BLaER1 (cell line): ENCODE measurements around the gene CD164L2.
A peak's percentile ranks its signal among the peaks of the same experiment; 100 is the strongest.

Experiments used
- H3K27ac ChIP-seq: shearing (Covaris generic); formaldehyde crosslinking; 2 replicates; pipeline ENCODE4 v1.8.1; 2022
- H3K27me3 ChIP-seq: shearing (Covaris generic); formaldehyde crosslinking; 2 replicates; pipeline ENCODE4 v1.8.1; 2022
- H3K36me3 ChIP-seq: shearing (Covaris generic); formaldehyde crosslinking; 2 replicates; pipeline ENCODE4 v1.8.1; 2022
- H3K4me1 ChIP-seq: shearing (Covaris generic); formaldehyde crosslinking; 2 replicates; pipeline ENCODE4 v1.8.1; 2022
- H3K4me2 ChIP-seq: shearing (Covaris generic); formaldehyde crosslinking; 2 replicates; pipeline ENCODE4 v1.8.1; 2022
- H3K4me3 ChIP-seq: shearing (Covaris generic); formaldehyde crosslinking; 2 replicates; pipeline ENCODE4 v1.8.1; 2022
- H3K9ac ChIP-seq: shearing (Covaris generic); formaldehyde crosslinking; 2 replicates; pipeline ENCODE4 v1.8.1; 2022
- H3K9me3 ChIP-seq: shearing (Covaris generic); formaldehyde crosslinking; 2 replicates; pipeline ENCODE4 v1.8.1; 2022
- H4K20me1 ChIP-seq: shearing (Covaris generic); formaldehyde crosslinking; 2 replicates; pipeline ENCODE4 v1.8.1; 2022
- Cebpa-rat ChIP-seq: shearing (Covaris generic); IDR thresholded peaks from 2 replicates; pipeline ENCODE4 v1.8.1; 2022

Gene CD164L2

DNA sequence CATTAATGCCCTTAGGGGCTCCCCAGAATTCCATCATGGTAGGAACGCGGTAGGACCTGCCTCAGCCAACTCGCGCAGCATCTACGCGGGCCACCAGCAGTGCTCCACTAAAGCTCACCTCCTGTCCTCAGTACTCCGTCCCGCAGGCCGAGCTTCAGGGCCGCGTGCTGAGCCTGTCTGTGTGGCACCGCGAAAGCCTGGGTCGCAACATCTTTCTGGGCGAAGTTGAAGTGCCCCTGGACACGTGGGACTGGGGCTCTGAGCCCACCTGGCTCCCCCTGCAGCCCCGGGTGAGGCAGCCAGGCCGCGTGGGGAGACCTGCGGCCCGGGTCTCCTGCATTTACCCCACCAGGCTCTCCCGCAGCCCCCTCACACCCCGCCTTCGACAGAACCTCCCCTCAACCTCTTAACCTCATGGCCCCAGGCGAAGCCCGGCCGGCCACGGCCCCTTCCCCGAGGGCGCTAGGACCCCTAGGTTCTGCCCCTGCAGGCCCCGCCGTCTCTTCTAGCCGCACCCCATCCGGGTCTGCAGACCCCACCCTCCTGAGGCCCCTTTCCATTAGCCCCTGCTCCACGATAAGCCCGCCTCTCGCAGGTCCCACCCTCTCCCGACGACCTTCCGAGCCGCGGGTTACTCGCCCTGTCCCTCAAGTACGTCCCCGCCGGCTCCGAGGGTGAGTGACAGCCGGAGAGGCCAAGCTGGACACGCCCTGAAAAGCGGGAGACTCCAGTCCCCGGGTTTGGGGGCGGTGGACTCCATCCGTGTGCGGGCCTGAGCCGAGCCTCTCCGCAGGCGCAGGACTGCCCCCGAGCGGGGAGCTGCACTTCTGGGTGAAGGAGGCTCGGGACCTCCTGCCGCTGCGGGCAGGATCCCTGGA lies 32.2 kb downstream of the CD164L2 start:
- Histone ChIP-seq H3K27ac (no peak overlapping the region), H3K9me3 (no peaks in the 10 kb centered on the region), H3K4me2 (no peak overlapping the region), H4K20me1 (no peaks in the 10 kb centered on the region), H3K27me3 (no peaks in the 10 kb centered on the region), H3K4me3 (no peak overlapping the region), H3K4me1 (peaks cover 14% of the 10 kb centered on the region), H3K9ac (no peak overlapping the region), H3K36me3 (peaks cover 73% of the 10 kb centered on the region)
- no peak for TF ChIP-seq Cebpa-rat

DNA sequence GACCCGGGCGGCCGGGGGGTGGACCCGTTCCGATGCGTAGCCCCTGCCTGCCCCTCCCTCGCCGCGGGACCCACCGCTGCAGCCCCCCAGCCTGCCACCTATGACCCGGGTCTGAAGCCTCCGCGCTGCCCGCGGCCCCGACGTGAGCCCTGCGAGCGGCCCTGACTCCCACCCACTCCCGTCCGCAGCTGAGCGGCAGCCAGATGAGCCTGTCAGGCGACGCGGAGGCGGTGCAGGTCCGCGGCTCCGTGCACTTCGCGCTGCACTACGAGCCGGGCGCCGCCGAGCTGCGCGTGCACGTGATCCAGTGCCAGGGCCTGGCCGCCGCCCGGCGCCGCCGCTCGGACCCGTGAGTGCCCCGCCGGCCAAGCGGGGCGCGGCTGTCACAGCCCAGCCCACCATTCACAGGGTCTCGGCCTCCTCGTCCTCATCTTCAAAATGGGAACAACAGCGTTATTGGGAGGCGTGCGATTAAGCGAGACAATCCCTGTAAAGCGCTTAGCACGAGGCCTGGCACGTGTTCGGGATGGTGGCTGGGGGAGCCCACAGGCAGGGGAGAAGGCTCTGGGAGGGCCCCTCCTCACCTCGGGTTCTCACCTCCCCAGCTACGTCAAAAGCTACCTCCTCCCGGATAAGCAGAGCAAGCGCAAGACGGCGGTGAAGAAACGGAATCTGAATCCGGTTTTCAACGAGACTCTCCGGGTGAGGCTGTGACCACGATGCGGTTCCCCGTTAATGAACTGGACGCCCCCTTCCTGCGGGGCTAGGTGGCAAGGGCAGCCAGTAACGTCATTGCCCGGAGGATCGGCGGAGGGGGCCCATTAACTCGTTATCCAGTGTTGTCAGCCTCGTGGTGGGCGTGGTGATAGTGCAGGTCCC lies 33.1 kb downstream of the CD164L2 start:
- Histone ChIP-seq H3K9ac (no peak overlapping the region), H3K36me3 (peaks cover 74% of the 10 kb centered on the region), H3K4me1 (peaks cover 14% of the 10 kb centered on the region), H4K20me1 (peaks cover 4% of the 10 kb centered on the region; the same call in 1 of the 2 replicates), H3K27ac (no peak overlapping the region), H3K9me3 (no peaks in the 10 kb centered on the region), H3K4me3 (no peak overlapping the region), H3K27me3 (no peaks in the 10 kb centered on the region), H3K4me2 (no peak overlapping the region)
- TF ChIP-seq Cebpa-rat: no peak

DNA sequence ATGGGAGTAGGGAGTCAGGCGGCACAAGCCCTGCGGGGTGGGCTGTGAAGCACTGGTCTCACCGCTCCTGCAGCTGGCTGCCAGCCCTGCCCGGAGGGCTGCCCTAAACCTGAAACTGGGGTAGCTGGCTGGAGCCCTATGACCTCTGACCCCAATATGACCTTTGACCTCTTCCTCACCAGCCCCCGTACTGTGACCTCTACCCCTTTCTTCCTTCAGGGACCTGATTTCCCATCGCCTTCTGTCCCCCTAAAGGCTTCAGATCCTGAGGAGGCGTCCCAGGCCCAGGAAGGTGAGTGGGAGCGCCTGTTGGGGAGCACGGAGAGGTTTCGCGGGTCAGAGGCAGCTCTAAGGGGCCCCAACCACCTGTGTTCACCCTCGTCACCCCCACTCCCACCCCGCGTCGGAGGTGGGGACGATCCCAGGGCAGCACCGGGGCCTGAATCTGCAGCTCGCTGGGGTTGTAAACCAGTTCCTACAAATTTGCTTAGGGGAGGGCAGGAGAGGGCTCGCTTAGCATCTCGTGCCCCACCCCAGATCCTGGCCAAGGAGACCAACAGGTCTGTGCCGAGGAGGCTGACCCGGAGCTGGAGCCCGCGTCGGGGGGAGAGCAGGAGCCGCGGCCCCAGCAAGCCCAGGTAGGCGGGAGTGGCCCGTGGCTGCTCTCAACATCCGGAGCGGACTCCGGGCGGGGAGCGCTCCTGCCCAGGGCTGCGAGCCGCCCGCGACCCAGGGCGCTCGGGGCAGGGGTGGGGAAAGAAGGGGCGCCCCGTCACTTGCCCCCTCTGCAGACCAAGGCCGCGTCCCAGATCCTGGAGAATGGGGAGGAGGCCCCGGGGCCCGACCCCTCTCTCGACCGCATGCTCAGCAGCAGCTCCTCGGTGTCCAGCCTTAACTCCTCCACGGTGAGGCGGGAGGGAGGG lies 34.0 kb downstream of the CD164L2 start:
- peaks cover 6% of the 10 kb centered on the region; the same call in 1 of the 2 replicates for H4K20me1 ChIP-seq
- H3K4me3 ChIP-seq: no peak overlapping the region

DNA sequence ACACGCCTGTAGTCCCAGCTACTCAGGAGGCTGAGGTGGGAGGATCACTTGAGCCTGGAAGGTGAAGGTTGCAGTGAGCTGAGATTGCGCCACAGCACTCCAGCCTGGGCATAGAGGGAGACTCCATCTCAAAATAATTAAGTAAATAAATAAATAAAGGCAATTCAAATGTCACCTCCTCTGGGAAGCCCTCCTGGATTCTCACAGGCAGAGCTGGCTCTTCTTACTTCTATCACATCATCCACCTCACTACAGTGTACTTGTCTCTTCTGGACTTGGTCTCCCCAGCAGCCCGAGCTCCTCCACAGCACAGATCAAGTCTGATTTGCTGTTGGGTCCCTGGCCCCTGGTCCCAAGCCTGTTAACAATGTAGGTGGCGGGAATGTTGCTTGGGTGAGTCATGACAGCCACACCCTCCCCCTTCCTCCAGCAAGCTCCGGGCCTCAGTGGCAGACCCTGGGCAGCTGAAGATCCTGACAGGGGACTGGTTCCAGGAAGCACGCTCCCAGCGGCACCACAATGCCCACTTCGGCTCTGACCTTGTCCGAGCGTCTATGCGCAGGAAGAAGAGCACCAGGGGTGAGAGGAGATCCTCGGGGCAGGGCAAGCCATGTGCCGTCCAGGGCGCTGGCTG lies 36.0 kb downstream of the CD164L2 start:
- Histone ChIP-seq H3K36me3 (peaks cover 69% of the 10 kb centered on the region), H3K9ac (no peak overlapping the region), H3K4me3 (no peak overlapping the region), H3K9me3 (no peaks in the 10 kb centered on the region), H3K4me2 (no peak overlapping the region), H3K4me1 (peaks cover 41% of the 10 kb centered on the region), H4K20me1 (peaks cover 6% of the 10 kb centered on the region; the same call in 1 of the 2 replicates), H3K27me3 (no peaks in the 10 kb centered on the region), H3K27ac (no peak overlapping the region)
- no peak for TF ChIP-seq Cebpa-rat

More for the DNA sequence above, 34.0 kb downstream of the CD164L2 start:
- TF ChIP-seq Cebpa-rat: no peak
- Histone ChIP-seq H3K4me2 (peak overlapping the region; percentile 56), H3K27ac (peak overlapping the region; percentile 38; the same call in 1 of the 2 replicates), H3K4me1 (peaks cover 22% of the 10 kb centered on the region), H3K36me3 (peaks cover 77% of the 10 kb centered on the region), H3K9ac (0 out of 2 replicates have a peak overlapping the region, but pooled peaks have one; percentile 38), H3K9me3 (no peaks in the 10 kb centered on the region), H3K27me3 (no peaks in the 10 kb centered on the region)

DNA sequence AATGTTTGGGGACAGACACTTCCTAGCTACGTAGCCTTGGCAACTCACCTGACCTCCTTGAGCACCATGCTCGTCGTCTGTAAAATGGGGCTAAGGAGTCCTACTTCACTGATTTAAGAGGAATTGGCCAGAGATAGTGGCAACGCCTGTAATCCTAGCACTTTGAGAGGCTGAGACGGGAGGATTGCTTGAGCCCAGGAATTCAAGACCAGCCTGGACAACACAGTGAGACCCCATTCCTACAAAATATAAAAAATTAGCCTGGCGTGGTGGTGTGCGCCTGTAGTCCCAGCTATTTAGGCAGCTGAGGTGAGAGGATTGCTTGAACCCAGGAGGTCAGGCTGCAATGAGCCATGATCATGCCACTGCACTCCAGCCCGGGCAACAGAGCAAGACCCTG lies 36.8 kb downstream of the CD164L2 start:
- H3K27ac ChIP-seq: no peak overlapping the region
- H4K20me1 ChIP-seq: peaks cover 6% of the 10 kb centered on the region; the same call in 1 of the 2 replicates
- no peaks in the 10 kb centered on the region for H3K27me3 ChIP-seq
- no peak for TF ChIP-seq Cebpa-rat
- peaks cover 45% of the 10 kb centered on the region for H3K4me1 ChIP-seq
- no peak overlapping the region for H3K4me3 ChIP-seq
- no peaks in the 10 kb centered on the region for H3K9me3 ChIP-seq
- H3K9ac ChIP-seq: no peak overlapping the region
- H3K36me3 ChIP-seq: peaks cover 63% of the 10 kb centered on the region
- H3K4me2 ChIP-seq: no peak overlapping the region

DNA sequence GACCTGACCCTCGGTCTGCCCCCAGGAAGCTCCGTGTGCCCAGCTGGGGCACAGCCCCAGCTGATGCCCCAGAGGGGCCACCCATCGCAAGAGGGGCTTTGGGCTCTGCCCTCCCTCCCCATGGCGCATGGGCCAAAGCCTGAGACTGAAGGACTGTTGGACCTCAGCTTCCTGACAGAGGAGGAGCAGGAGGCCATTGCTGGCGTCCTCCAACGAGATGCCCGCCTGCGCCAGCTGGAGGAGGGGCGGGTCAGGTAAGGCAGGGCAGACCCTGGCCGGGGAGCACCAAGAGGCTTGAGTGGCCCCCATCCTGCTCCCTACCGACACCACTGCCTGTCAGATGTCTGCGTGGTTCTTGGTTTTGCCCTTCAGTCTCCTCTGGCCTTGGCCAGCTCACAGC lies 37.9 kb downstream of the CD164L2 start:
- Histone ChIP-seq H3K4me1 (peaks cover 56% of the 10 kb centered on the region), H3K27me3 (no peaks in the 10 kb centered on the region), H3K4me2 (peak overlapping the region; percentile 28)

DNA sequence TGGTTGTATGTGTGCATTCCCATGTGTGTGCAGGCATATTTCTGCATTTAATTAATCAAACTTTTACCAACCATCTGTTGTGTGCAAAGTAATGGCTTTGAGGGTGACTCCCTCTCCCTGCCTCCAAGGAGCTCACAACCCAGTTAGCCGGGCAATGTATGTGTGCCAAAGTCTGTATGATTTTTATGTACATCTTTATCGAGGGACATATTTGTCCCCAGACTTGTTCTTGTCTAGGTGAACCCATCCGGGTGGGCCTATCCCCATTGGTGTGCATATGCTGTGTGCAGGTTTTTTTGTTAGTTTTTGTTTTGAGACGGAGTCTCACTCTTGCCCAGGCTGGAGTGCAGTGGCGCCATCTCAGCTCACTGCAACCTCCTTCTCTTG lies 39.5 kb downstream of the CD164L2 start:
- Histone ChIP-seq H3K36me3 (peaks cover 37% of the 10 kb centered on the region), H3K9ac (peak overlapping the region; percentile 84), H3K4me2 (peak overlapping the region; percentile 94), H3K27ac (peak overlapping the region; percentile 91), H3K27me3 (no peaks in the 10 kb centered on the region), H3K9me3 (no peaks in the 10 kb centered on the region), H3K4me3 (peak overlapping the region; percentile 78), H3K4me1 (peaks cover 65% of the 10 kb centered on the region), H4K20me1 (peaks cover 6% of the 10 kb centered on the region; the same call in 1 of the 2 replicates)
- TF ChIP-seq Cebpa-rat: no peak

More for the DNA sequence above, 37.9 kb downstream of the CD164L2 start:
- 0 out of 2 replicates have a peak overlapping the region, but pooled peaks have one; percentile 26 for H3K27ac ChIP-seq
- peaks cover 52% of the 10 kb centered on the region for H3K36me3 ChIP-seq
- H3K4me3 ChIP-seq: no peak overlapping the region
- H3K9me3 ChIP-seq: no peaks in the 10 kb centered on the region
- peaks cover 6% of the 10 kb centered on the region; the same call in 1 of the 2 replicates for H4K20me1 ChIP-seq
- no peak overlapping the region for H3K9ac ChIP-seq
- TF ChIP-seq Cebpa-rat: no peak

DNA sequence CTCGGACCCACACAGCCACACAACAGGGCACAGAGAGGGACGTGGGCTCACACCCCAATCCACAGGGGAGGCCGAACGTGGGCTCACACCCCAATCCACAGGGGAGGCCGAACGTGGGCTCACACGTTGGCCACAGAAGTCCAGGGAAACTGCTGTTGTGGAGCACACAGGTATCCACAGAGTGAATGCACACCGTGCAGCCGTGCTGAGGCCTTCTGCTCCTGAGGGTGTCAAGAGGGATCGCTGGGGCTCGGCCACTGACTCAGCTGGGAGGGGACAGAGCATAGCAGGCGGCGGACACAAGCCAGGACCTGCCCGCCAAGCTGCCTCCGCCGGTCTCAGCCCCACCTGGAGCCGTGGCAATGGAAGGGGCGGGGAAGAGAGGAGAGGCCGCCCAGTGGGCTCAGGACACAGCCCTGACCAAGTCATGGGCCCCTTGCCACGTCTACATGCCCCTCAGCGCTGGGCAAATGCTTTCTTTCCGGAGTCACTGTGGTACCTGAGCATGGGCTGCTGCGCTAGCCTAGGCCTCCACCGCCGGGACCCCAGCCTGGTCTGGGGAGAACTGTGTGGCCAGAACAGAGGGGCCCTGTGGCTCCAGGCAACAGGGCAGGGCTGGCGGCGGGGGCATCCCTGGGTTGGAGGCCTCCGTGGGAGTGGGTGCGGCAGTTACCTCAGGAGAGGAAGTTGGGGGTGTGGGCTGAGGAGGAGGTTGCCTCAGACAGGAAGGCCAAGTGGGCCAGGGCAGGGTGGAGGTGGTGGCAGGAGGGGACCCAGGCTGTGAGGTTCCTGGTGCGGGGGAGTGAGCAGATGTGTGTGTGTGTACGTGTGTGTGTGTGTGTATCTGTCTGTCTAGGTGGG lies 40.1 kb downstream of the CD164L2 start:
- Histone ChIP-seq H3K27me3 (no peaks in the 10 kb centered on the region), H3K9me3 (no peaks in the 10 kb centered on the region), H3K9ac (peak overlapping the region; percentile 84), H3K4me3 (peak overlapping the region; percentile 78), H4K20me1 (peaks cover 6% of the 10 kb centered on the region; the same call in 1 of the 2 replicates), H3K4me2 (peak overlapping the region; percentile 94), H3K36me3 (peaks cover 33% of the 10 kb centered on the region), H3K27ac (peak overlapping the region; percentile 91), H3K4me1 (peaks cover 67% of the 10 kb centered on the region)
- no peak for TF ChIP-seq Cebpa-rat
